Astrocyte of the cerebellum (primary cell): Measurements from ENCODE around the gene SMIM44.
A peak's percentile ranks its signal among the peaks of the same experiment; 100 is the strongest.
"Not testable (repeated sequence)": the region's sequence is repeated elsewhere in the genome, so short reads cannot be mapped to it uniquely, and the experiment has no call there.

Experiments
- DNase-seq: peaks from one replicate; pipeline ENCODE4 v3.0.0-alpha.2; 2011; ENCODE audit warnings: low read depth
- H3K4me3 ChIP-seq: 2 replicates; pipeline ENCODE4 v1.5.1; 2011; ENCODE audit warnings: mild to moderate bottlenecking, low read depth, low read length, moderate library complexity
- CTCF ChIP-seq: IDR thresholded peaks from 2 replicates; pipeline ENCODE4 v1.5.1; 2012; ENCODE audit warnings: low read length, low read depth, moderate library complexity, mild to moderate bottlenecking; ENCODE audit errors: missing control alignments
- in situ Hi-C: cut with HindIII; loops from 2 replicates; pipeline ENCODE4 v1.10.0; 2017; ENCODE audit warnings: low sequenced_read_pairs

SMIM44 gene

GRCh38 chr19:3511506-3512251 is 28.4 kb upstream of the SMIM44 start:
- in situ Hi-C loops = no loop called here
- DNase-seq = no peak
- TF ChIP-seq CTCF = no peak
- no peak overlapping the region for H3K4me3 ChIP-seq

GRCh38 chr19:3510727-3511126 is 27.5 kb upstream of the SMIM44 start:
- DNase-seq = no peak
- in situ Hi-C loops = no loop called here

GRCh38 chr19:3509566-3509989 is 26.3 kb upstream of the SMIM44 start:
- no peak for TF ChIP-seq CTCF
- in situ Hi-C loops = no loop called here
- no peak for DNase-seq
- H3K4me3 ChIP-seq = no peak overlapping the region

More at GRCh38 chr19:3510727-3511126, 27.5 kb upstream of the SMIM44 start:
- no peak overlapping the region for H3K4me3 ChIP-seq
- TF ChIP-seq CTCF = no peak

- no peak for TF ChIP-seq CTCF
- in situ Hi-C loops = no loop called here
- no peak overlapping the region for H3K4me3 ChIP-seq
- no peak for DNase-seq
These were observed 25.7 kb upstream of the SMIM44 start for GRCh38 chr19:3508771-3509535.

GRCh38 chr19:3508121-3508661 is 24.9 kb upstream of the SMIM44 start:
- H3K4me3 ChIP-seq = peak overlapping the region; percentile 87
- DNase-seq, in situ Hi-C loops: not testable (repeated sequence)

- in situ Hi-C loops = no loop called here
- H3K4me3 ChIP-seq = peak overlapping the region; percentile 87
- no peak for TF ChIP-seq CTCF
- no peak for DNase-seq
These were observed 24.3 kb upstream of the SMIM44 start for GRCh38 chr19:3507371-3508120.
